DMS53 treated with DMSO at 0.1 percent for 48 hours (cell line): ENCODE data around the gene AHCYL1.

ENCODE experiments used
- DNase-seq: peaks from one replicate; lab custom pipeline; 2025; ENCODE audit not compliant: unreplicated experiment; lab: John Stamatoyannopoulos, UW

AHCYL1 gene

DNA sequence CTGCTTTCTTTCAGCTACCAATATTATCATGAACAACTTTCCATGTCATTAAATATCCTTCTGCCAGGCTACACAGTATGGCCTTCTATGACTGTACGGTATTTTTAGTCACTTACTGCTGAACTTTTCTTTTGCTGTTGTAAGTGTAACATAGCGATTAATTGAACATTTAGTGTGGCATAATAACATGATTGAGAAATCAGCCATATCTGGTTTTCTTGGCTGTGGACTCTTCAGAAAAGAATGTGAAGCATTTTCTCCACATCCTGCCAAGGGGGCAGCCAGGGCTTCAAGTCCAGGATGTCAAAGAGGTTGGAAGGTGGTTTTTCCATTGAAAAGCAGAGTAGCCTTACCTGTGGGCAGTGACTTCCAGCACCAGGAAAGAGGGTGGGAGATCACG is 8.8 kb upstream of the AHCYL1 start:
- no peak for DNase-seq

DNA sequence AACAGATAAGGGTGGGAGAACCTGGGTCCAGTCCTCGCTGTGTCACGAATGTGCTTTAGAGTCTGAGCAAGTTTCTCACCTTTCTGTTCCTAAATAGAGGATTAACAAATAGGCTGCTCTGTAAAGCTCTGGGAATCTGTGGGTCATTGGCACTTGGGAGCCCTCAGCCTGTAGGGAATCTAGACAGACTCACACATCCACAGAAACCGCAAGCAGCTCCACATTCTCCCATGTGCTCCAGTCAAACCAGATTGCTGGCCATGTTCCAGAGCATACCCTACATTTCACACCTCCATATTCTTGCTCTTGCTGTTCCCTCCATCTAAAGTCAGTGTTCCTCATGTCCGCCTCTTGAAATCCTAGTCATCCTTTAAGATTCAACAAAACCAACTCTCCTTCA is 7.8 kb upstream of the AHCYL1 start:
- no peak for DNase-seq

DNA sequence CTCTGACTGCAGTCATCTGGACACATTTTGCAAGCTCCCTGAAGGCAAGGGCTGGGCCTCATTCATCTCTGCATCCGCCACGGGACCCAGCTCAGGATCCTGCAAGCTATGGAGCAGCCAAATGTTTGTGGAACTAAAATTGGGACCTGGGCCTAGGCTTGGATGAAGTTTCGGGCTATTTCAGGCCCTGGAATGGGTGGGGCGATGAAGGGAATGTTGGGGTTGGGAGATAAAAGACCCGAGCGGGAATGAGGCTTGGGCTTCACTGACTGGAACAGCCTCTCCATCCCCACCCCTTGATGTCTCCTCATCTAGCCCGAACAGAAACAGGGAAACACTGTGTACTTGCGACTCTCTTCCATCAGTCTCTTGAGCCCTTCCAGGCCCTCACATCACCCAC is 7.3 kb upstream of the AHCYL1 start:
- no peak for DNase-seq

DNA sequence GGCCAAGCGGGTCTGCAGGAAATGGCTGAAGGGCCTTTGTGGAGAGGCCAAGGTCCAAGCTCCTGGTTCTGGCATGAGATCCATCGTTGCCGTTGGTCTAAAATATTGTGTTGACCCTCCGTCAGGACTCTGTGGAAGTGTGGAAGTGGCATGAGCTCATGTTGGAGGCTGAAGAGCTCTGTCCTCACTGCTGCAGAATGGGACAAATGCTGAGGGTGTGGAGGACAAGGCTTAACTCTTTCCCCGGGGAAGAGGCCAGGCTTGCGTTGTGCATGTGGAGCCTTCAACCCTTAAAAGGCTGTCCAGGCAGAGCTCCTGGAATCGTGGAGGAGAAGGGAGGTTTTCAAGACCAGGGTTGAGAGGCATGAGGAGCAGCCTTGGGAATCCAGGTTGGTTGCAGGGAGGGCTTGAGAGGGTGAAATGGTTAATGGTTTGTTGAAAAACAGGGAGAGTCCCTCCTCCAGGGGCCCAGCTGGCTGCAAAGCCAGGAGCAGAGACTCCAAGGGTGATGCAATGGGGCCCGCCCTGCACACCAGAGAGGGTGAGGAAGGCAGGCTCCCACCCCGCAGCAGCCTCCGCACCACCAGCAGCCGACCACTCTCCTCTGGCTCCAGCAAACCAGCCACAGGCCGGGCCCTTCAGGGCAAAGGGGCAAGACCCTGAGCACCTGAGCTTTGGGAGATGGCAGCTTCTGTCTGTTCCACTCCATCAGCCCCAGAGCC is 6.7 kb upstream of the AHCYL1 start:
- no peak for DNase-seq

DNA sequence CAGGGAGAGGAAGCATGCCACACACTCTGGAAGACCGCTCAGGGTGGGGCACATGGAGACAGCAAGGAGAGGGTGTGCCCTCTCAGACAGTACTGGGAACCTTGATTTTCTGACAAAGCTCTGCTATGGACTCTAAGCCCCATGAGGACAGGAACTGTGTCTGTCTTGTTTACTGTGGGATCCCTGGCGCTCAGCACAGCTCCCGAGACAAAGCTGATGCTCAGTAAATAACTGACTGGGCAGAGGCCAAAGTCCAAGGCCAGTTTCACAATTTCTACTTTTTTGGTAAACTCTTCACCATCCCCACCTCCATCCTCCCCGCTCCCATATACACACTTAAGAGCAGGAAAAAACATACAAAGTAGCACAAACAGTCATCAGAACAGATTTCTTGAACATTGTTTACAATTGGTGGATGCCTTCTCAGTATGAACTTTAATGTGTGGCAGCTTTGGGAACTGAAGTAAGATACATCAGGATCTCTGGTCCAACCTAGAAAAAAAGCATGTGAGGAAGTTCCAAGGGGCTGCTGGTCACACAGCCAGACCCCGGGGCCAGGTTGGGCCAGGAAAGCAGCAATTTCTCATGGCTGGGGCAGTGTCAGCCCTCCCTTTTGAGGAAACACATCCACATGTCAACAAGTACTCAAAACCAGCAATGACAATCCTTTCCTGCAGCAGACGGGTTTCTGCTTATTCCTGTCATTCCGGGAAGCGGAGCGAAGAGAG is 5.6 kb upstream of the AHCYL1 start:
- no peak for DNase-seq

DNA sequence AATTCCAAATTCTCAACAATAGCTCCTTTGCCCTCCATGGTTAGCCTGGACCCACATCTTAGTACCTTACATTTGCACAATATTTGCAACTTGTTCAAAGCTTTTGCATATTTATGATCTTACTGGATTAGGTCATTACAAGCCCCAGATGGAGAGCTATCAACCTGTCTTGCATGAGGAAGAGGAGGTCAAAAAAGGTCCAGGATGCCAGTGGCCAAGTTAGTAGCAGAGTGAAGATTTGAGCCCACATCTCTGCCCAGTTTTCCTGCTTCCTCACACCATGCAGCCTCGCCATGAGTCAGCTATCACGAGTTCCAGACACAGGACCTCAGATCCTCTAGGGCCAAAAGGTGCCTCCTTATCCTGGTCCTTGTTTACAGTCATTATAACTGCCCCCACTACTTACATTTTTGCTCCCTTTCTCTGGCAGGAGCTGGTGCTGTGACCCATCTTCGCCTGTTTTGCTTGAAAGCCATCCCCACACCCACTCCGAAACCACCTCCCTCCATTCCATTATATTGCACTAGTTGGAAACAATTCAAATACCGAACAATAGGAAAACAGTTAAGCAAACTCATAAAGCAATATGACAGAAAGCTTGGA is 5.0 kb upstream of the AHCYL1 start:
- DNase-seq, result no peak

DNA sequence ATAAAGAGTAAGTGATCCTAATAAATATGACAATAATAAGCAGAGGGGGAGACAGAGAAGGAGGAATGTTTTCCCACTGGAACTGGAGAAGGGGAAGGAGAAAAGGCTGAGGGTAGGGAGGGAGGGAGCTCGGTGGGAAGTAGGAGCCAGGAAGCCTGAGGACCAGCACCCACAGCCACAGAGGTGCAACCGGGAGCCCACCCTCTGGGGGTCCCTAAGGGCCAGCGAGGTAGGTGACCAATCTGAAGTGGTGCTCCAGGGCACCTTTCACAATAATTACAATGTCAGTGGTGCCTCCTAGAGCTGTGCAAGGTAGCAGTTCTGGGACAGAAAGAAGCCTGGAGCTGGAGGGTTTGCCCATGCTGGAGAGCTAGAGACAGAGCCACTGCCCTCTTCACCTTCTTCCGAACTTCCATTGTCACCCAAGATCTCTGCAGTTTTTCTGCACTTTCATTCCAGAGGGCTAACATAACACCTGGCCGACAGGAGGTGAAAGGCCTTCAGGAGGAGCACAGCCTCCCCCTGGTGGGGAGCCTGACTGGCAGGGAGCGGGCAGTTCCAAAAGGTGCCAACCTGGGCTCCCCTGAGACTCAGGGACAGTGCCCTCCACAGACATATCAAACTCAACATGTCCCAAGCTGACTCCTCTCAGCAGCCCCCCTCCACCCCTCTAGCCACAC is 4.1 kb upstream of the AHCYL1 start:
- DNase-seq, result peak; percentile 70

DNA sequence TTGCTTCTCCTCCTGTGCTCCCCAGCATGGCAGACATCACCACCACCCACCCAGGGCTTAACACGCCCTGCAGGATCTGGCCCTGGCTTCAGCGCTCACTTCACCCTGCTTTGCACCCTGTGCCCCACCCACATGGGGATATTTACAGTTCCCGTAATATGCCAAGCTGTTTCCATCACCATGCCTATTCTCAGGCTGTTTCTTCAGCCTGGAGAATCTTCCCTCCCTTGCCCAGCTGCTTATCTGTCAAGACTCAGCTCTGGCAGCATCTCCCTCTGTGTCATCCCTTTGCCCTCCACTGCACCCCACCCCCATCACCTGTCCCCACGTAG is 3.6 kb upstream of the AHCYL1 start:
- no peak for DNase-seq

DNA sequence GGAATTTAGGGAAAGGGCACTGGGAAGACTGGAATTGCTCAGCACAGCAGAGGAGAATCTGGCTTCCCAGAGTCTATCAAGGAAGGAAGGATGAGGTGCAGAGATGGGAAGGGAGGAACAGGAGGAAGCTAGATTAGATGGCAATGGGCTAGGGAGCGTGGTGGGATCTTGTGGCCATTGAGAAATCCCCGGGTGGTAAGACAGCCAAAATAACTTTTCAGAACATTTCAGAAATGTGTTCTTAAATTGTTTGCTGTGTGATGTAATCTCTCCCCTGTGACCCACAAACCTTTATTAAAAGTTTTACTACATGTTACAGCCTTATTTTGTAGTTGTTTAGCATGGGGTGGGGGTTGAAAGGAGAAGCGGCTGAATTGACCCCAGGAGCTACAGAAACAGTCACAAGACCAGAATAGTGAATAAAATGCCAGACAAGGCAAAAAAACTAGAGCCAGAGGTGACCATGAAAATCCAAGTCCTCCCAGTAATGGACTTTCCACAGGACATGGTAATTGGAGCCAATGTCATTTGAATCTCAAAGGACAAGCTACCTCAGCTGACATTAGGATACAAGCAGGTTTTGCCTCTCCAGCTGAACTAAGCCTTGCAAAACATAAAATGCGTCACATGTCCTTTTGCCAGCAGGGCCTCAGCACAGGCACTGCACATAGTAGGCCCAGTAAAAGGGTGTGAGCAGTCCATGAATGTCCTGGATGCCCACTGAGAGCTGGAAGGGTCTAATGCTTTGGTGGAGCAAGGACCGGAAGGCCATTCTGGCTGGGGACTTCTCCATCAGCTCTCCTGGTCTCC is 980 bp upstream of the AHCYL1 start:
- no peak for DNase-seq

DNA sequence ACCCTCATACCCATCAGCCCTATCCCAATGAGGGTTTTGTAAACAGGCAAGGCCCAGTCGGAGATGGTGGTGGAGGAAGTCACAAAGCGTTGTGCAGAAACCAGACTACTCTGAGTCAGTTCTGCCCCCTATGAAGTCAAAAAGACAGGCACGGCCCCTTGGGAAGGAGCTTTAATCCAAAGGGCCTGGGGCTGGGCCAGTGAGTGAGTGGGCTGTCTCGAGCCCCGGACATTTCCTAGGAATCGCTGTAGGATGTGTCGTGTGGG is 442 bp upstream of the AHCYL1 start:
- no peak for DNase-seq

DNA sequence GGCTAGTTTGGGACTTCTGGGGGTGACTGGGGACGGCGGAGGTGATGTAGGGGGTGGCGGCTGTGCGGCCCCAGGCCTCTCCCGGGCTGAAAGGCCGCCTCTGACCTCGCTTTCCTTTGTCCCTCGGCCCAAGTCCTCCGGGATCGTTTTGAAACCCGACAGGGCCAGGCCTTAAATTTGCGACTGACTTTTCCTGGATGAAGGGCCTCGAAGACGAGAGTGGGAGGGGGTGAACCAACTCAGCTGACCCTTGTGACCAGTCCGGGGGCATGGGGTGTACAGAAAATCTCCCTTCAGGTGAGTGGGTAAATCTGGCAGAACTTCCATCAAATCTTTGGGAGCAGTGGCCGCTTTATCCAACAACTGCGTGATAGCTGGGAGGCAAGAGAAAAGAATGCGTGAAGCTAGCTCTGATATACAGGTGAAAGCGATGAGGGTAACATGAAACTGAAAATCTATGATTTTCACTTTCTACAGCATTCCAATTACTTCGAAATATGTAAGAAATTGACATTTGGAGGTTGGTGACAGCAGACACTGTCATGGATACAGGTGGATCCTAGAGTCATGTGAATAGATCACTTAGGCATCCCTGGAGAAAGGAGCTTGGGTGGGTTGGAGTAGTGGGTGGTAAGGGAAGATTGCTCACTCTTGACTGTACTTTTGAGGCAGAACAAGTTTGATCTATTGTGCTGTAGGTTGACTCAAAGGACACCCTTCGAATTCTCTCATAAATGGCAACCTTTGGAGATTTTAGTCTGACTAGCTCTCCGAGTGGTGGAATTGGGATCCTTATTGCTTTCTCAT is 885 bp downstream of the AHCYL1 start:
- no peak for DNase-seq

DNA sequence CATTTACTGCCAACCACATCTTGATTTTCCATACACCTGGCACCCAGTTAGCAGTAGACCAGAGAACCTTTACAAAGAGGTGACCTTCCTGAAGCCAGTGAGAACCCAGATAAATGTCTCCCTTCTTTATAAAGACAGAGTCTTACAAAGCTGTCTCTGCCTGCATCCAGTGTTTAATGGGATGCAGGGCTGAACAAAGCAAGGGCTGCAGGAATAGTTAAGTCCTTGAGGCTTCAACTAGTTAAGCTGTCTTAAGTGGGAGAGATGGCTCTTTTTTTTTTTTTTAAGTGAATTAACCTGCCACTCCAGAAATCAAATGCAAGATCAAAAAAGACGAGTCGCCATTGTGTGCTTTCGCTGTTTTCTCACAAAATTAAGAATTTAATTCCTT is 1.5 kb downstream of the AHCYL1 start:
- no peak for DNase-seq

DNA sequence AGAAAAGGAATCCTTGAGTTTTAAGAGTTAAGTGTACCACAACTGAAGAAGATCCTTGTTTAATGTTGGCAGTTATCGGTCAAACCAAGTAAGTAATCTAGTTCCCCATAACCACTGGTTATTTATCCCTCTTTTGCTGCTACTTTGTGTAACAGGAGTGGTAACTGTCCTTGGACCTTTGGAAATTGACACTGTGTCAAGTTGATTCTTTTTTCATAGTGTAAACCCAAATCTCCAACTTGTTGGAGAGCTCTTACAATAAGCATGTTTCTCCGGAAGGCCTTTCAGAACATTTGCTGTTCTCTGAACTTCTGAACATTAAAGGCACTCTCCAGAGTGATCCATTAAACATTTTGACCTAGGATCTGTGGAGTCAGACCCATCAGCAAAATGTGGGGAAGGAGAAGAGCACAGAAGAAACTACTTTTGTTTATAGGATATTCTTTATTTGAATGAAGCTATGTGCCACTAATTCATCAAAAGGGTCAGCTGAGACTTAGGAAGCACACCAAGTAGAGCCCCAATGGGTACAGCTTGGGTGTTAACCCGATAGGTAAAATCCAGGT is 3.9 kb downstream of the AHCYL1 start:
- DNase-seq, result no peak

DNA sequence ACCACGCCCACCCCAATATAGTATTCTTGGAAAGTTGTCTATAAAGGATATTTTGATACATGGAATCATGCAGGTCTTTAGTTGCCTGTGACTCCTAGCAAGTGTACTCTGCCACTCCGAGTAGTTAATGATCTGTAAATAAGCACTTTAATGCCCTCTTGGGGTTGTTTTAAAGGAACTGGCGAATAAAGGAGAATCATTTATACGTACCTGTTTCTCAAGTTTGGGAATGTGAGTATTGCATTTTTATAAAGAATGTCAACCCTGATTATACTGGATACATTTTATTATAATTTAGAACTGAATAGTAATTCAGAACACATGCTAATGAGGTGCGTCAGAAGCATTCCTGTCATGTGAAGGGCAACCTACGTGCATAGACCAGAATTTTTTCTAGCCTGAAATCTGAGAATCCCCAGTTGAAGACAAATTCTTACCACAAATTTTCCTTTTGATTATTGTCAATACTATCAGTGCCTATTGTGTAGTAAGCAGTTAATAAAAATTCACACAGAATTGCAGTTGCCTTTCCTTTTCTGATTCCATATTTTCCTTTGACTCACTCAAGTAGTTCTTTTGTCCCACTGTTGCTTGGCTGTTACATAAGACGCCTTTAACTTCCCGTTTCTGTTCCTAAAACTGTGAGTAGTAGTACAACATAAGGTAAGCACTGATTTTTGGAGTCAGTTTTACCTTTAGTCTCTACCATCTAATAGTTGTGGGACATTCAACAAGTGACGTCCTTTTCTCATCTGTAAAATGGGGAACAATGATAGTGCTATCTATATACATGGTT is 5.1 kb downstream of the AHCYL1 start:
- no peak for DNase-seq

DNA sequence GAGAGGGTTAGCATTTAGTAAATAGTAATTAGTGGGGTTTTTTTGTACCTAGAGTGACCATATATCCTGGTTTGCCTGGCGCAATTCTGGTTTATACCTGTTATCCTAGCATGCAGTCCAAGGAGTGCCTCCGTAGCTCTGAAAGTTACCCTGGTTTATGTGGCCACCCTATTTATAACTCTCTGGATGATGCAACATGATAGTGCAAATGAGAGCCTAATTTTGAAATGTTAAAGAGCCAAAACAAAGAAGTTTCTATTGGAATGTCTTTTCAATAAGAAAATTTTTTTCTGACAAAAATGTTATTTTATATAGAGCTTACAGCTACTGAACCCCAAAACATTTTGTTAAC is 5.7 kb downstream of the AHCYL1 start:
- no peak for DNase-seq

DNA sequence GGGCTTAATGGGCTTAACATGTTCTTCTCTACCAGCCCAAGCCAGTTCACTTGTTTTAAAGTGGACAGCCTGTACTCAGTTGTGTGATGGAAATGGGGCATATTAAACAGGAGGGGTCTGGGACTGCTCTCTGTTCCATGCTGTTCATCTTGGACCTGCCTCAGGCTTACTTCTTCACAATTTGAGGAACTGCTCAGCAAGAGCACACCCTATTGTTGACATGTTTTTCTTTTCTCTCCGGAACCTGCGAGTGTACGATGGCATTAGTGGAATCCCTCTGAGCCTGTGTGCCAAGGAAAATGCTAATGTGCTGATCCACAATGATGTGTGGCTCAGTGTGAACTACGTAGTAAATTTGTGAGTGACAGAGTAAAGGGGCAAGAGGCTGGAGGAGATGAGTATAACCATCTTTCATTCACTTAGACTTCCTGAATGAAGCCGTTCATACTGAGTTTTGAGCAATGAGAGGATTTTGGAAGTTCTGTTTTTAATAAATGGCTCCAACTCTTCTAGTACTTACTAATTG is 6.9 kb downstream of the AHCYL1 start:
- DNase-seq, result no peak

DNA sequence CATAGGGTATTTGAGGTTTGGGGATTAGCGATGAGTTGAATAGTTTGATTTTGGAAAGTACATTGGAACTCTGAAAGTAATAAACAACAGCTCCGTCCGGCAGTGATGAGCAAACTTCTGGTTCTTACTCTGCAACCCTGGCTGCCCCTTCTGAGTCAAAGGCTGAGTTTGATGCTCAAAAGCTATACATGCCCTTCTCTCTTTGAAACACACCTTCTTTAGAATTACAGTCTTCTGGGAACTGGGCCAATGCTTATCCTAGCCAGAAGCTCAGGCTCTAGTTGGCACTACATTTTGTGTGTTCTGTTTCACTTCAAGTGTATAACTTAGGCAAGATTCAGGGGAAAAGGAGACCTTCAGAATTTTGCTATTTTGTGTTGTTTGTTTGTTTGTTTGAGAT is 9.3 kb downstream of the AHCYL1 start:
- no peak for DNase-seq

DNA sequence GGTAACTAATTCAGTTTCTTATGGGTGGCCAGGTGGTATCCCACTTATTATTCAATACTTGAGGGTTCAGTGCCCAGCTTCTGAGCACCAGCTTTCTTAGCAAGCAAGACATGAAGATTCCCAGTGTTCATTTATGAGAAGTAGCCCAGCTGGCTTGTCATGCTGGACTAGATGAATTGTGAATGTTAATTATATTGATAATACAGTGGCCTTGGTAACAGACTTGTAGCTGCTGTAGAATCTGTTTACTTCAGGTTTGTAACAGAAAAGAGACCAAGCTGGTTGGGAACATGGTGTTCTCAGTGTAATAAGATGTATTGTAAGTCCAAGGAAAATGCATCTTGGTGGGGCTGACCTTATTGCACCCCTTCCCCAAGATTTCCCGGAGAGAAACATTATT is 10.1 kb downstream of the AHCYL1 start:
- no peak for DNase-seq

DNA sequence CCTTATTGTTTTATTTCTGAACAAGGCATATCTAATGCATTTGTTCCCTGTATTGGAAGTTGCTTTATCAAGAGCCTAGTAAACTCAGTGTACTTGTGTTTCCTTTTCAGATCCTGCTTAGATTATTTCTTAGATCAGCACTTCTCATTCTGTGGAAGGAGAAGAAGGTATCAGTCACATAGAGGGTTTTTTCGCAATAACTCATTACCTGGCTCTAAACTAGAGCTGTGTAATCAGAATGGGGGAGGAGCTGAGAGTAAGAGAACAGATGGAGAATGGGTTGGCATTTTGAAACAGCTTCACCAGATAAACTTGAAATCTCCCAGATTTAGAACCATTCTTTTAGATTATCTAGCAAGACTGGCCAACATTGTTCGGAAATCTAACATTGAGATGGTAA is 11.0 kb downstream of the AHCYL1 start:
- no peak for DNase-seq
